Renal pelvis (tissue), 12 donors: Measurements from ENCODE around the gene EIF2AK2. TPM values are rescaled to one million over a fixed set of nuclear protein-coding genes. Genes with fewer than 3 reads are reported as not detected.
"Not testable (repeated sequence)": the region's sequence is repeated elsewhere in the genome, so short reads cannot be mapped to it uniquely, and the experiment has no call there.

Experiments
- DNase-seq: peaks from one replicate; pipeline ENCODE4 v3.0.0-alpha.2; 2013
- long read RNA-seq, 16 experiments: transcript quantifications; one replicate each; lab custom pipeline, GENCODE V29; 2026
- polyA plus RNA-seq, 3 donors: library from polyadenylated mRNA; unstranded; fragments of 120-200 nt; gene quantifications; one replicate each; pipeline ENCODE4 v1.2.1, GENCODE V29; 2013; ENCODE audit not compliant: insufficient read length in 3 of 3

EIF2AK2 gene
- 10 to 100 TPM; 27.0 to 36.3 (median 33.1) TPM for polyA plus RNA-seq
- long read RNA-seq, donor 1, partial matches to known transcripts, result 0 of 1 reads
- long read RNA-seq, donor 1, other reads (novel, unspliced or antisense), result 0 of 1 reads
- long read RNA-seq, donor 2, partial matches to known transcripts, result 0 of 1 reads
- long read RNA-seq, donor 2, other reads (novel, unspliced or antisense), result 0 of 1 reads
- long read RNA-seq, donor 3, transcript EIF2AK2-206 (3 exons, 411 nt), result major isoform, 5 of 6 reads
- long read RNA-seq, donor 3, partial matches to known transcripts, result 0 of 6 reads
- long read RNA-seq, donor 3, other reads (novel, unspliced or antisense), result 0 of 6 reads
- long read RNA-seq, donor 4, full-length matches to known transcripts, result 3 of 3 reads
- long read RNA-seq, donor 4, partial matches to known transcripts, result 0 of 3 reads
- long read RNA-seq, donor 4, other reads (novel, unspliced or antisense), result 0 of 3 reads
- long read RNA-seq, donor 5, partial matches to known transcripts, result 0 of 1 reads
- long read RNA-seq, donor 5, other reads (novel, unspliced or antisense), result 0 of 1 reads
- long read RNA-seq, donor 6, full-length matches to known transcripts, result 2 of 2 reads
- long read RNA-seq, donor 6, partial matches to known transcripts, result 0 of 2 reads
- long read RNA-seq, donor 6, other reads (novel, unspliced or antisense), result 0 of 2 reads
- long read RNA-seq, donor 7, full-length matches to known transcripts, result 9 of 9 reads
- long read RNA-seq, donor 7, partial matches to known transcripts, result 0 of 9 reads
- long read RNA-seq, donor 7, other reads (novel, unspliced or antisense), result 0 of 9 reads
- long read RNA-seq, donor 8, transcript EIF2AK2-206 (3 exons, 411 nt), result major isoform, 5 of 6 reads
- long read RNA-seq, donor 8, partial matches to known transcripts, result 0 of 6 reads
- long read RNA-seq, donor 8, other reads (novel, unspliced or antisense), result 0 of 6 reads
- long read RNA-seq, donor 9, result 0 reads
- long read RNA-seq, donor 10, transcript EIF2AK2-206 (3 exons, 411 nt), result major isoform, 5 of 5 reads
- long read RNA-seq, donor 10, partial matches to known transcripts, result 0 of 5 reads
- long read RNA-seq, donor 10, other reads (novel, unspliced or antisense), result 0 of 5 reads
- long read RNA-seq, donor 11, partial matches to known transcripts, result 0 of 2 reads
- long read RNA-seq, donor 11, other reads (novel, unspliced or antisense), result 0 of 2 reads
- long read RNA-seq, donor 12, full-length matches to known transcripts, result 7 of 7 reads
- long read RNA-seq, donor 12, partial matches to known transcripts, result 0 of 7 reads
- long read RNA-seq, donor 12, other reads (novel, unspliced or antisense), result 0 of 7 reads
- long read RNA-seq, donor 13, full-length matches to known transcripts, result 6 of 6 reads
- long read RNA-seq, donor 13, partial matches to known transcripts, result 0 of 6 reads
- long read RNA-seq, donor 13, other reads (novel, unspliced or antisense), result 0 of 6 reads
- long read RNA-seq, donor 14, result 0 reads
- long read RNA-seq, donor 15, partial matches to known transcripts, result 0 of 1 reads
- long read RNA-seq, donor 15, other reads (novel, unspliced or antisense), result 0 of 1 reads
- long read RNA-seq, donor 16, full-length matches to known transcripts, result 5 of 5 reads
- long read RNA-seq, donor 16, partial matches to known transcripts, result 0 of 5 reads
- long read RNA-seq, donor 16, other reads (novel, unspliced or antisense), result 0 of 5 reads

GRCh38 chr2:37156857-37157714 is at the start of gene EIF2AK2:
EIF2AK2 (minus strand) TSS chr2:37156980; CDS start chr2:37147806, 9,174 bp downstream.
- DNase-seq, result peak; percentile 84

- DNase-seq, result no peak
Measured at GRCh38 chr2:37205689-37206341, 49.0 kb upstream of the EIF2AK2 start.

GRCh38 chr2:37205071-37205661 is 48.4 kb upstream of the EIF2AK2 start:
- not testable (repeated sequence) for DNase-seq

GRCh38 chr2:37203708-37204107 is 46.9 kb upstream of the EIF2AK2 start:
- no peak for DNase-seq

- DNase-seq, result no peak
Measured at GRCh38 chr2:37201766-37202165, 45.0 kb upstream of the EIF2AK2 start.

- DNase-seq, result no peak
Measured at GRCh38 chr2:37201208-37201607, 44.4 kb upstream of the EIF2AK2 start.

- no peak for DNase-seq
Measured at GRCh38 chr2:37198681-37199065, 41.9 kb upstream of the EIF2AK2 start.

GRCh38 chr2:37196320-37197195 is 39.8 kb upstream of the EIF2AK2 start, which contains the start of gene CEBPZOS:
CEBPZOS (plus strand) TSS chr2:37196496; CDS start chr2:37199705, 3,209 bp downstream.
- DNase-seq, result peak; percentile 80

- not testable (repeated sequence) for DNase-seq
Measured at GRCh38 chr2:37195862-37196319, 39.1 kb upstream of the EIF2AK2 start.

GRCh38 chr2:37192551-37192950 is 35.8 kb upstream of the EIF2AK2 start:
- DNase-seq, result no peak

GRCh38 chr2:37191747-37192146 is 35.0 kb upstream of the EIF2AK2 start:
- no peak for DNase-seq

GRCh38 chr2:37191253-37191652 is 34.5 kb upstream of the EIF2AK2 start:
- no peak for DNase-seq

- no peak for DNase-seq
Measured at GRCh38 chr2:37190290-37190689, 33.5 kb upstream of the EIF2AK2 start.

GRCh38 chr2:37189452-37190153 is 32.8 kb upstream of the EIF2AK2 start:
- no peak for DNase-seq

- no peak for DNase-seq
Measured at GRCh38 chr2:37188570-37188969, 31.8 kb upstream of the EIF2AK2 start, which contains the start of gene SULT6B1. SULT6B1 (minus strand) TSS chr2:37188670; CDS start chr2:37188640, 30 bp downstream.

GRCh38 chr2:37181726-37182684 is 25.2 kb upstream of the EIF2AK2 start:
- DNase-seq, result no peak
